ENCODE results near the gene ATP6V0D1.

ATP6V0D1 gene

DNA sequence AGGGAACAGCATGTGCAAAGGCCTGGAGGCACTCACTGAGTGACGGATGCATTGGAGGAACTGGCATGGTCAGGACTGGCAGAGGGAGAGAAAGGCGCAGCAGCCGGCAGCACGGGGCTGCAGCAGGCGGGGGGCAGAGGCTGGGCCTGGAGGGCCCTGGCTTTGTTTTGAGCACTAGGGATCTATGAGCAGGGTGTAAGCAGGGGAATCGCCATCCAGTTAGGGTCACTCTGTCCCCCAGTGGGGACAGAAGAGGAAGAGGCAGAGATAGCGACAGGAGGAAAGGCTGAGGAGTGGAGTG is 35.9 kb downstream of the ATP6V0D1 start:
- no peak for DNase-seq (ENCODE audit: low spot score)

DNA sequence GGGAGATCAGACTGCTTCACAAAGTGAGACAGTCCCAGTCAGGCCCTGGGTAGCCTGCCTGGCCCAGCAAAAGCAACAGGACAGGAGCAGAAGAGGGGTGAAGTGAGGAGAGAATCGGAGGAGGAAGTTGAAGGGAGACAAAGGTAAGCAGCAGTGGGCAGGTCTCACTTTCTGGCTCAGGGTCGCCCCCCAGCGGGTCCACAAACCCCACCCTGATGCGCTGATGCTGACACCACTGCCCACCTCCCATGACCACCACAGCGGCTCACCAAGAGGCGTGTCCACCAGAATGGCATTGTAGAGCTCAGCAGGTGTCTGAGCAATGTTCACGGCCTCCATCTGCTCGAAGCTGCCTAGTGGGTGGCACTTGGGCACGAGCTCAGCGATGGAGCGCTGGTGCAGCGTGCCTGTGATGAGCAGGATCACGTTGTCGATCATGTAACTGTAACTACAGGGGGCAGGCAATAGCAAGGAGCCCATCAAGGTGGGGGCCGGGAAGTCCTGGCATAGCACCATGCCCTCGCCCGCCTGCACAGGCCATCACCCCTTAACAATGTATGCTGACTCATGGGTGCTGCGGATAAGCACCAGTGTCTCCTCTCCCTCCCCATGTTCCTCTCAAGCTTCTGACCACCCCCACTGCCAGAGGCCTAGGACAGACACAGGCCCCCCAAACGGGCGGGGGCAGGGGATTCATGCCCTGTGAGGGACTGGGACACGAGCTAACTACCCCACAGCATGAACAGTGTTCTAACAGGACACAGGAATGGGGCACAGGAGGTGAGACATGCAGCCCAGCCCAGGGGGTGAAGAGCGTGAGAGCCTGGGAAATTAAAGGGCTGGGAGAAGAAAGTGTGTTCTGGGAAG is 36.5 kb downstream of the ATP6V0D1 start:
- no peak for DNase-seq (ENCODE audit: low spot score)

DNA sequence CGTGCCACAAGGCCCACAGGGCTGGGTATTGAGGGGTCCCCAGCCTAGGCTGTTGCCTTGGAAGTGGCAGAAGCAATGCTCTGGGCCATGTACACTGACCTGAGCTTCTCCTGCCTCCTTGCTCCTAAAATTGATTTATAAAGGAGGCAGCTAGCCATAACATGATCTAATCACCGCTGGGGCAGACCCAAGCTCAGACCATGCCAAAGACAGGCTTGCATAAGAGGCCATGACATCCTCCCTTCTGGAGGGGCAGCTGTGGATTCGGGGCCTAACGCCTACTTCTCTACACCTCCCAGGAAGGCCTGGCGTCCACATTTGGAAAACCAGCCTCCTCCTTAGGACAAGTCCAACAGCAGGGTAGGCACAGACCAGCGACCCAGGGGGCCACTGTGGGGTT is 37.7 kb downstream of the ATP6V0D1 start:
- DNase-seq (ENCODE audit: low spot score): no peak

DNA sequence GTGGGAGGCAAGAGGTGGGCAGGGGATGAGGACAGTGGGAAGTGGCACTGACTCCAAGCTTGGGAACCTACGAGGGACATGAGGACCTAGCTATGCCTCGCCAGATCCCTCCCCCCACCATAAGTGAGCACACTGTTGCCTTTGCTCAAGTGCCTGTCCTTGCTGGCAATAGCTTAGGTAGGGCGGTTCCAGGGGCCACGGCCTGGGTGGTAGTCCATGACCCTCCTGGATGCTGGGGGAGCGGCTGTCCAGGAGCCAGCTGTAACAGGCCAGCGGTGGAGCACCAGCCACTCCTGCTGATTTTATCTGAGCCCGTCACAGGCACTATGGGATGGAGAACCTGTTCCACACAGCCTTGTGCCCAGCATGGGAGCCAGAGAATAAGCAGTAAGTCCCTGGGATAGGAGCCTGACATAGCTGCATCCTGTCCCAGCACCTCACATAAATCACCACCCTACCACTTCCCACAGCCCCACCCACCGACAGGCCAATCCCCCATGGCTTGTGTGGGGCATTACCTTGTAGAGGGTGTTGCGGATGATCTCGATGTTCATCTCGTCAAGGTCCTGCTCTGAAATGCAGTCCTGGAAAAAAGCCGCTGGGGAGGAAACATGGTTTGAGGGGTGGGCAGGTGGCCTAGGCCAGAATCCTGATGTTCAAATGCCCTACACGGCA is 38.2 kb downstream of the ATP6V0D1 start:
- DNase-seq (ENCODE audit: low spot score): no peak

DNA sequence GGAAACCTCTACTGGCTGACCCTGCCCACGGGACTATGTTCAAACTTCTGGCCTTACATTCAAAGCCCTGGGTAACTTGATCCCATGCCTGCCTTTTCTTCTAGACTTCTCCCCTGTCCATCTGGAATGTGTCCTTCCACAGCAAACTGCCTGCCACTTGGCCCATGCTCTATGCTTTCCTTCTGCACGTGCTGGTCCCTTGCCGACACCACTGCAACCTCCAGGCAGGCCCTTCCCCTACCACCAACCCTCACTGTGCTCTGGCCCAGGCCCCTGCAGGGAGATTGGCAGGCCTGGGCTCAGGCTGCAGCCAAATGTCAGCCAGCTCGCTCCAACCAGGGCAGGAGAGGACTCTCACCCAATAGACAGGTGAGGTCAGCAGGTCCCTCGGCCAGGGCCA is 39.0 kb downstream of the ATP6V0D1 start:
- DNase-seq (ENCODE audit: low spot score): no peak

DNA sequence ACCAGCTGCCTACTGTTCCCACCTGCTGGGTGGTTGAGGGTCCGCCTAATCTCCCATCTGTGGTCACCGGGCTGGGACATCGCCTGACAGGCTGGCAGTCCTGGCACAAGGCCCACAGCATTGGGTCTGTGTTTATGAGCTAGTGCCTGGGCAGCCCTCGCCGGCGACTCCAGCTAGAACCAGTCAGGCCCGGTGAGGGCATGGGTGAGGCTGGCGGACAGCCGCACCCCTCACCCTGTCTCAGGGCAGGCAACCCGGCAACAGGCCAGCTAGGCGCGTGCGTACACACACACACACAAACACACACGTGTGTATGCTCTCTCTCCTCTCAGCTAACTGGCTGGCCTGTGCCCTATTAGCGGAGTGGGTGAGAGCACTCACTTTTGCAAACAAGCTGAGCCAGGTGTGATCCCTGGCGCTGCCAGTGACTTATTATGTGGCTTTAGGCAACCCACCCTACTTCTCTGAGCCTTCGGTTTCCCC is 39.6 kb downstream of the ATP6V0D1 start:
- DNase-seq (ENCODE audit: low spot score): no peak

DNA sequence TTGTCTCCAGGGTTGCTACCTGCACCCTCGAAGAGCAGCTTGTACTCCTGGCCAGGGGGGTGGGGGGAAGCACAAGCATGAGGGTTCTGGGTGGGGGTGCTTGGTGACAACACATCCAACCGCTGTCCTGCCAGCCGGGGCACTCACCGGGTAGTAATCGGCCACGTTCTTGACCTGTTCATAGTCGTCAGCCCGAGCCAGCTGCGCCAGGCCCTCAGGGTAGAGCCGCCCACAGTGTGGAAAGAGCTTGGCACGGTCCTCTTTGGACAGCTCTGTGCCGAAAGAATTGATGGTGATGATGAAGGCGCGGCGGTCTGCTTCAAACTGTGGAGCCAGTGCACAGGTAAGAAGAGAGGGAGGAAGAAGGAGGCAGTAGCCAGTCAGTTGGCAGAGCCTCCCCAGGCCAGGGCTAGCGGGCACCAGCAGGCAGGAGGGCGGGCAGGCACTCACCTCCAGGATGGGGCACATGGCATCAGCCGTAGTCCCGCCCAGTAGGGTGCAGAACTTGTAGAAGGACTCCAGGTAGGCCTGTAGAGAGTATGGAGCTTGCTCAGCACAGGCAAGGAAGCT is 42.0 kb downstream of the ATP6V0D1 start:
- DNase-seq (ENCODE audit: low spot score): no peak

DNA sequence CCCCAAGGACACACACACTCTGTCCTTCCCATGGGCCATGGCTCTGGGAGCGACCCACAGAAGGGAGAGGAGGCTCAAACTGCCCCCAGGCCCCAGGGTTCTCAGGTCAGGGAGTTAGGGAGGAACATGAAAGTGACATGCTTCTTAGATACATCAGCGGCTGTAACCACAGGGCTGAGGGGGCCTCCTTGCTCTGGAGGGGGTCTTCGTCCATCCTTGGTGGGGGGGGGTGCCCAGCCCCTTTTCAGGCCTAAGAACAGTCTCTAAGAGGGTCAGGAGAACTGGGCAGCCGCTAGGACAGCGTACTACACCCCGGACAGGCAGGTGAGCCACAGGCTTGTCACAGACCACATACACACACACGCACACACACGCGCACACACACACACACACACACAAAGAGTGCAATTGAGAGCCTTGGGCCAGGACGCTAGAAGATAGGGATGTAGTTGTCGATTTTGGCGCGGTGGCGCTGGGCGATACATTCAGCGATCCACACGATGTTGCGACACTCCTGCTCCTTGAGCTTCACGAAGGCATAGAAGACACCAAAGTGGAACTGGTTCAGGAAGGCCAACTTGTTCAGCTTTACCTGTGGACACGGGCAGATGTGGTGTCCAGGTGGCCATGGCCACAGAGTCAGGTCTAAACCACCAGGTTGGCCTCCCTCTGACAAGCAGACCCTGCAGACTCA is 42.7 kb downstream of the ATP6V0D1 start:
- DNase-seq (ENCODE audit: low spot score): no peak

DNA sequence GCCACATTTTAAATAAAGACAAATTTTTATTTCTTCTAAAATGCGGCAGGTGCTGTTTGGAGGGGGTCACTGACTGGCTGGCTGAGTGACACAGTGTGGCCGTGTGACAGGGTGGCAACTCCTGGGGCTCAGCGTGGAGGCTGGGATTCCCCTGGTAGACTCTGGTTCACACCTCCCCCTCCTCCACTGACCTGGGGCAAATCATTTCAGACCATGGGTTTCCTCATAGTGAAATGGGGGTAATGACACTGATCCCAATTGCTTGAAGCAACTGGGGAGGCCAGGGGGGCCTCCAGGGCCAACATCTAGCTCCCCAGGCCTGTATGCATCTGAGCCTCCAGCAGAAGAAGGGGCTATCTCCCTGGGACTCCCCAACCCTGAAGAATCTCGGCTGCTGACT is 43.4 kb downstream of the ATP6V0D1 start:
- no peak for DNase-seq (ENCODE audit: low spot score)

DNA sequence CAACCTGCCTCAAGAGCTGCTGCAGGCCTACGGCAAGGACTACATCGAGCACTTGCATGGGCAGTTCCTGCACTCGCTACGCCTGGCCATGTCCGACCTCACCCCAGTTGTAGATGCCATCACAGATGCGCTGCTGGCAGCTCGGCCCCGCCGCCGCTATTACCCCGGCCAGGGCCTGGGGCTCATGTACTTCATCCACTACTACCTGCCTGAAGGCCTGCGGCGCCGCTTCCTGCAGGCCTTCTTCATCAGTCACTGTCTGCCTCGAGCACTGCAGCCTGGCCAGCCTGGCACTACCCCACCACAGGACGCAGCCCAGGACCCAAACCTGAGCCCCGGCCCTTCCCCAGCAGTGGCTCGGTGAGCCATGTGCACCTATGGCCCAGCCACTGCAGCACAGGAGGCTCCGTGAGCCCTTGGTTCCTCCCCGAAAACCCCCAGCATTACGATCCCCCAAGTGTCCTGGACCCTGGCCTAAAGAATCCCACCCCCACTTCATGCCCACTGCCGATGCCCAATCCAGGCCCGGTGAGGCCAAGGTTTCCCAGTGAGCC is 44.2 kb downstream of the ATP6V0D1 start:
- DNase-seq (ENCODE audit: low spot score): no peak

DNA sequence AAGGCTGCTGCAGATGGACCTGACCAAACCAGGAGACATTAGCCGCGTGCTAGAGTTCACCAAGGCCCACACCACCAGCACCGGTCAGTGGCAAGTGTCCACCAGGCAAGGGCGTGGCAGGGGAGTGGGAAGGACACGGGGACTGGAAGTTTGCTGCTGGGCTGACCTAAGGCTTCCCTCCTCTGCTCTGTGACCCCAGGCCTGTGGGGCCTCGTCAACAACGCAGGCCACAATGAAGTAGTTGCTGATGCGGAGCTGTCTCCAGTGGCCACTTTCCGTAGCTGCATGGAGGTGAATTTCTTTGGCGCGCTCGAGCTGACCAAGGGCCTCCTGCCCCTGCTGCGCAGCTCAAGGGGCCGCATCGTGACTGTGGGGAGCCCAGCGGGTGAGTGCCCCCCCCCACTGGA is 45.2 kb downstream of the ATP6V0D1 start:
- DNase-seq (ENCODE audit: low spot score): no peak

DNA sequence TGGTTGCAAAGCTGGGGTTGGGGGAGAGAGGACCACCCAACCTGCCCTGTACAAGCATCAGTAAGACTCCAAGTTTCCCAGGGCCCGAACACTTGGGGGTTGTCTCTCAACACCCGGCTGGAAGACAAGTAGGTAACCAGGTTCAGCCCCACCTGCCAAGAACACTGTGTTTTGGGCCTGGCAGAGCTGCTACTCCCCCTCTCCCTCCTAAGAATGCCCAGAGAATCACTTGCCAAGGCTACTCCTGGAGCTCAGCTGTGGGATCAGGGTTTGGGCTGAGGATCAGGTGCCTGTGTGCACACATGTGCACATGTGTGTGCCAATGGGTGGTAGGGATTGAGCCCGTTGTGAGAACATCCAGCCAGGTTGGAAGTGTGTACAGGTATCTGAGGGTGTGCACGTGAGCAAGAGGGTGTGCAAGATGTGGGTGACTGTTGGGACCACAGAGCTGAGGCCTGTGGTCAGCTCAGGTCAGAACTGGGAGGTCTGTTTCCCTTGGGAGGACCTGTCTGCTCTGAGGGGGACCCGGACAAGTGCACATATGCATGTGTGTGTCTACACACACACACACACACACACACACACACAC is 47.7 kb downstream of the ATP6V0D1 start:
- no peak for DNase-seq (ENCODE audit: low spot score)

DNA sequence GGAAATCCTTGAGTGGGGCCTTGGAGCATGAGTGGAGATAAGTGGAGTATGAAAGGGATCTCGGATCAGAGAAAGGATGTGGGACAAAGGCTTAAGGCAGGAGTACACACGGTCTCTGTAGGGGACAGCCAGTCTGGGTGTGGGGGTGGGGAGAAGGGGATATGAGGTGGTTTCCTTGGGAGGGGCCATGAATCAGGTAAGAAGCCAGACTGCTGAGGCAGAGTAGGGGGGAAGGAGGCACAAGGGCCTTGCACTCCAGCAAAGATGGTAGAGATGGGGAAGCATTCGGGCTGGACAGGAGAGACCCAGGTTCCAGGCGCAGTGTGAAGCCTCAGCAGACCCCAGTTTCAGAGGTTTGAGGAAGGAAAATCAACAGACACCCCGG is 48.5 kb downstream of the ATP6V0D1 start:
- DNase-seq (ENCODE audit: low spot score): no peak

DNA sequence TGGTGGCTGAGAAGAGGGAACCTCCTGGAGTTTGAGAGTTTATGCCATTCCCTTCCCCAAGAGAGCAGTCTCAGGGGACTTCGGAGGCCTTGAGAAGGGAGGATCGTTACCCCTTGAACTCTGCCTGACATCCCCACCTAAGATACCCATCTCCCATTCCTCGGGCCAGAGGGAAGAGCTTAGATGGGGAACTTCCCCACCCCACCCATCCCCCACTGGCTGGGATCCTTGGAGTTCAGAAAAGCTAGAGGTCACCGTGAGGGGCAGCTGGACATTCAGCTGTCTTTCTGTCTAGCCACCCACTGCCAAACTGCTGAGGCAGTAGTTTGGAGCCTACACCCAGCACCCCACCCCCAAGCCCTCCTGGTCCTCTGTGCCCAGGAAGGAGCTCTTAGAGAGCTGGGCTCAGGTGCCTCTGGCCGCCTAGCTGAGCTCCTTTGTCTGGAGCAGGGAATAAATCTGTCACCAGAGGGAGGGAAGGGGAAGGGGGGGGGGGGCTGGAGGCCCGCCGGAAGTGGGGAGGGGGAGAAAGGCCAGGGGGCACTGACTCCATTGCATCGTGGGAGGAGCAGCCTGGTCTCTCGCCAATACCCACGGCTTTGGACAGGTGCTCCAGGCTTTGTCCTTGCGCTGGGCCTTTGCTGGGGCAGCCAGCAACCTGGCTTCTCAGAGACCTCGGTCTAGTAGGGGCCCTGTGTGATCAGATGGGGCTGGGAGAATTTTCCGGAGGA is 49.0 kb downstream of the ATP6V0D1 start:
- DNase-seq (ENCODE audit: low spot score): no peak

DNA sequence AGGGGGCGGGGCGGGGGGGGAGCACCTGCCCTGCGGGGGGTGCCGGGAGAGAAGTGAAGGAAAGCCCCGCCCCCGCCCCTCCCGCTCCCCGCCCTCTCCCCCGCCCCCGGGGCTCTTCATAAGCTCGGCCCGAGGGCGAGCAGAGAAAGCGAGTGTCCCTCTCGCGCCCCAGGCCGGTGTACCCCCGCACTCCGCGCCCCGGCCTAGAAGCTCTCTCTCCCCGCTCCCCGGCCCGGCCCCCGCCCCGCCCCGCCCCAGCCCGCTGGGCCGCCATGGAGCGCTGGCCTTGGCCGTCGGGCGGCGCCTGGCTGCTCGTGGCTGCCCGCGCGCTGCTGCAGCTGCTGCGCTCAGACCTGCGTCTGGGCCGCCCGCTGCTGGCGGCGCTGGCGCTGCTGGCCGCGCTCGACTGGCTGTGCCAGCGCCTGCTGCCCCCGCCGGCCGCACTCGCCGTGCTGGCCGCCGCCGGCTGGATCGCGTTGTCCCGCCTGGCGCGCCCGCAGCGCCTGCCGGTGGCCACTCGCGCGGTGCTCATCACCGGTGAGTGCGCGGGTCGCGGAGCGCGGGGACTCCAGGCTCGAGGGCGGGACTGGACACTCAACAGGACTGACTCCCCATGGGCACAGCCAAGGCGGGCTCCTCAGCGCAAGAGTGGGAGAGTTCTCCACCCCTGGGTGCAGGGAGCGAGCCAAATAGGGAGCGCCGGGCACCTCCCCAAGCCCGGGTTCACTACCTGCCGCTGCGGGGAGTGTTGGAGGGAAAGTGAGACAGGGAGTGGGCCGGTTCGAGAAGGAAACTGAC is 49.8 kb downstream of the ATP6V0D1 start, which contains the start of gene HSD11B2:
TSS of gene HSD11B2 (plus strand) at position 145 of the 798 bp plus-strand sequence. CDS start at position 273, 128 bp downstream.
- DNase-seq (ENCODE audit: low spot score): no peak

DNA sequence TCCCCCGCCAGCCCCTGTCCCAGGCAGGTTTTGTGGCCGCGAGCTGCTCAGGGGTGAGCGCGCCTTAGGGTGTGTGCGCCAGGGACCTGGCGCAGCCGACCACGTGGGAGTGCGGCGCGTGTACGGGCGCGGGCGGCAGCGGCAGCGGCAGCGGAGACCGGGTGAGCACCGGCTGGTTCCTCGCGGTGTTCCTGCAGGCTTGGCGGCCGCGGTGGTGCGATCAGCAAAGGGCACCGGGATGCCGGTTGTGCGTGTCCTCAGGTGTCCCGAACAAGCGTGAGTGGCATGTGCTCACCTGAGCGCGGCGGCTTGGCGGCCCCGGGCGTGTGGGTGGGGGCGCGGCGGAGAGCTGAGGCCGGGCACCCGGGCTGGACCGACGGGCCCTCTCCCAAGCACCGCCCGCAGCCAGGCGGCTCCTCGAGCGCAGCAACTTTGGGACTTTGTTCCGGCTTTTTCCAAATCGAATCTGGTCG is 50.4 kb downstream of the ATP6V0D1 start:
- no peak for DNase-seq (ENCODE audit: low spot score)

DNA sequence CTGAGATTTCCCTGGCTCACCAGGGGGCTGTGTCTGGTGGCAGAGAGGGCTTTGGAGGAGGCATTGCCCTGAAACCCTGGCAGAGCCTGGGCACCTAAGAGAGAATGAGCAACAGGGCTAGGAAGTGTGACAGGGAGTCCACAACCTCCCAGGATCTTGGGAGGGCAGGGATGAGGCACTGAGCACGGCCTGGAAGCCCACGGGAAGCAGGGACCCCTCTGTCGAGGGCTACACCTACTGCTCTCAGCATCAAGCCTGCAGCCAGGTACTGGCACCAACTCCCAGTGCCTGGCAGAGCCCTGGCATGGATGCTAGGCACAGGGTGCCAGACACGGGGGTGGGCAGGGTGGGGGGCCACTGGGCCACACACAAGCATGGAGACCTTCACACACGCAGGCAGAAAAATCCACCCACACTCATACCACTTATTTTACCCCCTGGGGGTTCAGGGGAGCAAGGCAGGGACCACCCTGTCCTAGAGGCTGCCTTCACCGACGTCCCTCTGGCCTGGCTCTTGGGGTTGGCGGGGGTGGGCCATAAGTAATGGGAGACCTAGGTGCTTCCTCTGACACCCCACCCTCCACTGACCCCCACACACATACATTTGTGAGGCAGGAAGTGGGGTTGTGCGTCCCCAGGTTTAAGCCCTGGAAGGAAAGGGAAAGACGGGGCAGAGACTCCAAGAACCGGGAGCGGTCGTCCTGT is 51.0 kb downstream of the ATP6V0D1 start:
- DNase-seq (ENCODE audit: low spot score): no peak

DNA sequence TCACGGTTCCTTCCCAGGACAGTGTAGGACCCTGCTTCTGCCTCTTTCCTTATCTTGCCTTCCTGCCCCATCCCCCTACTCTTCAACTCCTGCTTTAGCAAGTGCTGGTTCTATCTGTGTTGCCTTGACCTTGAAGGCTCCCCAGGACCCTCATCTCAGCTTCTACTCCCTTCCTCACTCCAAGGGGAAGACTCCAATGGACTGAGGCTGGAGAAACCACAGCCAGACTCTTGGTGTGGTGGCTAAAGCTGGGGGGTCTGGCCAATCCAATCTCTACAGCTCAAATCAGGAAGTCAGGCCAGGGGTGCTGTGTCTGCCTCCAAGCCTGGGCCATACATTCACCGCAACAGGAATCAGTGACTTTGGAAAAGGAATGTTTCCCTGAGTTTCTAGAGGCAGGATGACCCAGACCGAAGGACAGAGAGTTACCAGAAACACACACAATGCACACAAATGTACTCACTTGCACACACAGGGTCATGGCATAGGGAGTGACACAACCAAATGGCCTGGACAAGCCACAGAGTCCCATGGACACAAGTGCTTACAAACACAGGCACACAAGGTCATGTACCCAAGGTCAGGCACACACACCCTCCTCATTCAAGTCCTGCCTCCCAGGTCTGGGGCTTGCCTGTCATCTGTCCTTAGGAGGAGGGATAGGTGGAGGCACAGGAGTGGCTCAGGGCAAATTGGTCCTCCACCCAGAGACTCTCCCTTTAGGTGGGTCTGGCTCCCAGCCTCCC is 51.7 kb downstream of the ATP6V0D1 start:
- no peak for DNase-seq (ENCODE audit: low spot score)
